A673 (cell line): ENCODE measurements around the gene XG.

Source experiments
- CTCF ChIP-seq: fragments of 300-800, 200-600 bp; sonication (generic); conservative IDR thresholded peaks from 2 replicates; pipeline ENCODE4 v1.5.1; 2017; ENCODE audit warnings: low read depth, mild to moderate bottlenecking, antibody characterized with exemption, low read length, moderate library complexity, mixed read lengths
- EZH2 ChIP-seq: fragments of 200-600 bp; sonication (generic); IDR thresholded peaks from 2 replicates; pipeline ENCODE4 v1.6.1; 2017; ENCODE audit warnings: borderline replicate concordance, low read depth, mild to moderate bottlenecking, mixed read lengths, antibody characterized with exemption, low read length; ENCODE audit not compliant: poor library complexity, severe bottlenecking

- TF ChIP-seq CTCF, result no peak
- TF ChIP-seq EZH2, result no peak
Observed at GRCh38 chrX:2862404-2862803, 110.6 kb downstream of the XG start.
